Activated CD4-positive, alpha-beta T cell treated with anti-CD3 and anti-CD28 coated beads, Interleukin-2, Interleukin-4, amounts not matched to agents 100 ng/mL and 50 ng/mL, durations not matched to agents 16 hours and 8 hours (primary cell): ENCODE results near the gene ZNF700.
"Not testable (repeated sequence)": the region's sequence is repeated elsewhere in the genome, so short reads cannot be mapped to it uniquely, and the experiment has no call there.

Experiments
- DNase-seq: peaks from one replicate; pipeline ENCODE4 v3.0.0-alpha.2; 2020; ENCODE audit warnings: low spot score

The ZNF700 gene

DNA sequence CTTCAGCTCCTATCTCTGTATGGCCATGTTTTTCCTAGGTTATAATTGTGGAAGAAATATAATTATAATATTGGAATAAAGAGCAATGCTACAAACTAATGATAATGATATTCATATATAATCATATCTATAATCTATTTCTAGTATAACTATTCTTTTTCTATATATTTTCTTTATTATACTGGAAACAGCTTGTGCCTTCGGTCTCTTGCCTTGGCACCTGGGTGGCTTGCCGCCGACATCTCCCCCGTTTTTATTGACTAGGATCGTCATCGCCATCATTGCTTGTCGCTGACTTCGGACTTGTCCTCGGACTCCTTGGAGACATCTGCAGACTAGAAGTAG lies 64.2 kb downstream of the ZNF700 start:
- DNase-seq, result no peak

DNA sequence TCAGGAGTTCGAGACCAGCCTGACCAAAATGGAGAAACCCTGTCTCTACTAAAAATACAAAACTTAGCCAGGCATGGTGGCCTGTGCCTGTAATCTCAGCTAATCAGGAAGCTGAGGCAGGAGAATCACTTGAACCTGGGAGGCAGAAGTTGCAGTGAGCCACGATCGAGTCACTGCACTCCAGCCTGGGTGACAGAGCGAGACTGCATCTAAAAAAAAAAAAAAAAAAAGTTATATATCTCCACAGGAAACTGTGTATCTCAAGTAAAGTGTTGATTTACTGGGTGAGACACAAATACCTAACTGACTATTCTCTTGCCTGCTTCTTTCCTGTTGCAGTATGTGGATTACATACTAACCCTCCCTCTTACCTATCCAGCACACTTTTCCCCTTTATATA lies 67.0 kb downstream of the ZNF700 start:
- not testable (repeated sequence) for DNase-seq

DNA sequence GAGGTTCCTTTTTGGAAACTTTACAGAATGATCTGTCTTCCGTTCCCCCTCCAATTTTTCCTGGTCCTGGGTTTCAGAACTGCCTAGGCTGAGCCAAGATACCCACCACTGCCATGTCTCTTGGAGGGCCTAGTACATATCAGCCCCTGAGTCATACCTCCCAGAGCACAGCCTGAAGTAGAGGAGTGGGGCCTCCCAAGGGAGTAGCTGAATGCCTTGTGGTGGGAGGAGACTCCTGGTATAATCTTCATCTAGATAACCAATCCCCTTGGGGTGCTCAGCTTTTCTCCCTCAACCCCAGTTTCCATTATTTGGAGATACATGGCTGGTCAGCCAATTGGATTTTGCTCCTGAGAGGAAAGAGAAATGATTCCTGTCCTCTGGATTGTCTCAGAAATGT lies 70.3 kb downstream of the ZNF700 start:
- DNase-seq, result no peak
